Cortex of kidney (tissue), 1 donor: ENCODE data around the gene RNF166.

Experiments
- DNase-seq: peaks from one replicate; lab custom pipeline; 2025; lab: John Stamatoyannopoulos, UW

Gene RNF166

DNA sequence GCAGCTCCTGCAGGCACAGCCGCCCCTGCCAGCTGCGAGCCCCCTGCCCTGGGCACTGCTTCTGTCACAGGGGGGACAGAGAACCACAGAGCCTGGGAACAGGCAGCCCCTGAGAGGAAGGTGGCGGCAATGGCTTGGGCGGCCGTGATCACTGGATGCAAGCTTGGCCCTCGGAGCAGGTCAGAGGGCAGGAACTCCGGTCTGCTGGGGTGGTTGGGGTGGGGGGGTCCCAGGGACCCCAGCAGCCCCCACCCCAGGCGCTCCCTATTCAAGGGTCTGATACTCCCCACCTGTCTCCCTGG is 53.5 kb downstream of the RNF166 start:
- no peak for DNase-seq

DNA sequence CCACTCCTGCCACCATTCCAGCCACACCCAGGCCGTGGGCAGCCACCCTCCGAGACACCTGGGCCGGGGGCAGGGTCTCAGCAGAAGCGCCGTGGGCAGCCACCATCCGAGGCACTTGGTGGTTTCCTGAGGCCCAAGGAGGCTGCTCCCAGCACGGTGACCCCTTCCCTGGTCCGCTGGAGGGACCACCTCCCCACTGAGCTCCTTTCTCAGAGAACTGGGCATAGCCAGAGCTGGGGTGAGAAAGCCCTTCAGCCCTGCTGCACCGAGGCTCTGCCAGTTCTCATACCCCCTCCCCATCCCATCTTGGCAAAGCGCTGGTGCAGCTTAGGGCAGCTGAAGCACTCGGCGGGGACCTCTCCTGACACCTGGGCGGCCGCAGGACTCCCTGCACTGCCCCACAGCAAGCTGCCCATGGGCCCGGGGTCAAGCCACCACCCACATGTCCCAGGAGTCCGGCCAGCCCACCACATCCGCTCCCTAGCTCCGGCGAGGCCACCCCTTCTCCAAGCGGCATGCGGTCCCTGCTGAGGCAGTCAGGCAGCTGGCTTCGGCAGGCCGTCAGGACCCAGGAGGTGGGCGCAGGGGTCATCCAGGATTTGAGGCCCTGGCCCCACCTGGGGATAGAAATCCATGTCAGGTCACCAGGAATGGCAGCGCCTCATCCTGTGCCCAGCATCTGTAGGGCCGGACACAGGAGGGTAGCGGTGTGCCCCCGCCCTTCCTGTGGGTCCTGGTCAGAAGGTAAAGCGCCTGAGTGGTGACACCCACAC is 54.0 kb downstream of the RNF166 start:
- DNase-seq, result no peak

GRCh38 chr16:88651276-88651988 is 54.8 kb downstream of the RNF166 start:
- no peak for DNase-seq

GRCh38 chr16:88650749-88651275 is 55.4 kb downstream of the RNF166 start, which contains the start of gene CYBA:
Gene CYBA, minus strand, starts transcription at chr16:88651053. Its CDS starts 40 bp downstream, at chr16:88651013.
- DNase-seq, result no peak

DNA sequence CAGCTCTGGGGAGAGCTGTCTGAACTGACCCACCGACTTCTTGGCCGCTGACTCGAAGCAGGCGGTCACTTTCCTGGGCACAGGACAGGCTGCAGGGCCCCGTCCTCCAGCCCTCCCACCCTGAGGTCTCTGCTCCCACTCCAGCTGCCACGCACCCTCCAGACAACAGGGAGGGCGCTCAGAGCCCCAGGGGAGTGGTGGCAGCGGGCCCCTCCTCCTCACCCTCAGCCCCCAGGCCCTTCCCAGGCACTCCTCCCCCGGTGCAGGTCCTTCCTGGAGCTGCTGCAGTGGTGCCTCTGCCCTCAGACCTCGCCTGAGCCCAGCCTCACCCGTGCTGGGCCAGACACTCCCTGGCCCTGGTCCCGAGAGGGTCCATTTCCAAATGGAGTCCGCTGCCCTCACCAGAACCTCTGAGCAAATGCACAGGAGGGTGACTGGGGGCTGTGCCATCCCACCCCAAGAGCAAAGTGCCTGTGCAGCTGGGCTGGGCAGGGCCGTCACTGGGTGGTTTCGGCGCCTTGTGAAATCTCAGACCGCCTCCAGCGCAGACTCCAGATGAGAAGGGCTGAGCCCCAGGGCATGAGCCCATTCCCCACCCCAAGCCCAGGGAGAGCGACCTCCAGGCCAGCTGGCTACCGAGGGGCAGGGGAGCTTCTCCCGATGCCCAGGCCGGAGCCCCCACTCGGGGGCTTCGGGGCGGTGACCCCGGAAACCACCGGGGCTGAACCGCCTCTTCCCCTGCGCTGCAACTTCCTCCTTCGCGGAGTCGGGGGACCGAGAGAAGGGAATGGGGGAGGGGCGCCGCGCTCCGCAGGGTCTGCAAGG is 56.1 kb downstream of the RNF166 start:
- no peak for DNase-seq

DNA sequence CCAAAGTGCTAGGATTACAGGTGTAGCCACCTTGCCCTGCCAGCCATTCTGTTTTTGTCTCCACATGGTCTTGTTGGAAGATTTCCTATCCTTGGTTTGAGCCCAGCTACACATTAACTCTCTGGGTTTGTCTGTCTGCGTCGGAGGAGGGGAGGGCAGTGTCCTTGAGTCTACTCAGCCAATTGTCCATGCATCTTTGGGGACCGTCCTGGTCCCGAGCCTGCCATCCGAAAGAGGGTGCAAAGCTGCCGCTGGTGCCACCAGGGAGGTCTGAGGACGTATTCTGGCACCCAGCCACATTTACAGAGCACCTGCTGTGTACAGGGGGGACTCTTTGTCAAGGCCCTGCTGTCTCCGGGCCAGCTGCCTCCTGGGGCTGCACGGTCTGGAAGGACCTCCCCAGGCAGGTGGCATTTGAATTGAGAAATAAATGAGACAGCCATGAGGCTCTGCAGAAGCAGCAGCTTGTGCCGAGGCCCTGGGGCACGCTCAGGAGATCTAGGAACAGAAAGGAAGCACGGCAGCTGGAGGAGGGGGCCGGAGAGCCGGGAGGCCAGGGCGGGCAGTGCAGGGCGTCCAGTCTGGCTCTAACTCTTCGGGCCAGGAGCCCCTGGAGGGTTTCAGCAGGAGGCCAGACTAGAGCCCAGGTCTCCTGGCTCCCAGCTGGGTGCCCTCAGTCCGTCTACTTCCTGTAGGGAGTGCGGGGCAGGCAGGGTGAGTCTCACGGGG is 56.8 kb downstream of the RNF166 start:
- no peak for DNase-seq

GRCh38 chr16:88647178-88648070 is 58.8 kb downstream of the RNF166 start:
- DNase-seq, result no peak
